H1 (cell line): ENCODE measurements around the gene PPFIA4. TPM values are rescaled to one million over a fixed set of nuclear protein-coding genes. Genes with fewer than 3 reads are reported as not detected.

Experiments
- CEBPB ChIP-seq: IDR thresholded peaks from 2 replicates; pipeline ENCODE4 v1.6.1; 2012; ENCODE audit warnings: low read depth, low read length
- CHD7 ChIP-seq: fragments of 300-600 bp; sonication (generic); IDR thresholded peaks from 2 replicates; pipeline ENCODE4 v1.7.1; 2012; ENCODE audit warnings: low read length, moderate library complexity, mild to moderate bottlenecking, inconsistent platforms; ENCODE audit not compliant: insufficient replicate concordance
- KDM1A ChIP-seq: fragments of 200-600, 300-600 bp; sonication (generic); IDR thresholded peaks from 2 replicates; pipeline ENCODE4 v1.7.1; 2016; ENCODE audit warnings: mild to moderate bottlenecking, low read length, borderline replicate concordance
- MAX ChIP-seq: IDR thresholded peaks from 2 replicates; pipeline ENCODE4 v1.6.1; 2012; ENCODE audit warnings: inconsistent platforms
- POLR2AphosphoS5 ChIP-seq: IDR thresholded peaks from 2 replicates; pipeline ENCODE4 v1.6.1; 2011; ENCODE audit warnings: low read depth, low read length
- SP1 ChIP-seq: IDR thresholded peaks from 2 replicates; pipeline ENCODE4 v1.6.1; 2011; ENCODE audit warnings: low read depth, low read length
- SRF ChIP-seq: IDR thresholded peaks from 2 replicates; pipeline ENCODE4 v1.6.1; 2011; ENCODE audit warnings: mild to moderate bottlenecking, low read depth, low read length, moderate library complexity
- USF2 ChIP-seq: IDR thresholded peaks from 2 replicates; pipeline ENCODE4 v1.6.1; 2011; ENCODE audit warnings: low read length, improper control_type of control experiment
- polyA plus RNA-seq, 7 experiments: library from polyadenylated mRNA; depleted of rRNA in 3 of 7; stranded (reverse) in 5 of 7; unstranded in 2 of 7; fragments of >200 nt in 5 of 7; fragments of 200-250 nt in 2 of 7; gene quantifications; 1 replicate in 5 of 7; 2 replicates in 1 of 7; 4 replicates in 1 of 7; pipeline versions ENCODE4 v1.2.1 to v1.2.3, GENCODE V29; 2011 to 2013; ENCODE audit warnings: missing spikeins in 2 of 7, mixed read lengths in 2 of 7
- total RNA-seq: library from RNA; stranded (reverse); fragmentation: NEBNext Ultra II Directional; extraction: Animal tissue kit (Norgen Biotek cat#: 25700); gene quantifications from 2 replicates; pipeline ENCODE4 v1.2.1, GENCODE V29; 2021

Gene PPFIA4
- total and polyA plus RNA-seq, 2 of the 8 experiments (the other 6 are each of a cell fraction or from before 2014, with no cell fraction given) = 9.0 to 9.9 TPM

DNA sequence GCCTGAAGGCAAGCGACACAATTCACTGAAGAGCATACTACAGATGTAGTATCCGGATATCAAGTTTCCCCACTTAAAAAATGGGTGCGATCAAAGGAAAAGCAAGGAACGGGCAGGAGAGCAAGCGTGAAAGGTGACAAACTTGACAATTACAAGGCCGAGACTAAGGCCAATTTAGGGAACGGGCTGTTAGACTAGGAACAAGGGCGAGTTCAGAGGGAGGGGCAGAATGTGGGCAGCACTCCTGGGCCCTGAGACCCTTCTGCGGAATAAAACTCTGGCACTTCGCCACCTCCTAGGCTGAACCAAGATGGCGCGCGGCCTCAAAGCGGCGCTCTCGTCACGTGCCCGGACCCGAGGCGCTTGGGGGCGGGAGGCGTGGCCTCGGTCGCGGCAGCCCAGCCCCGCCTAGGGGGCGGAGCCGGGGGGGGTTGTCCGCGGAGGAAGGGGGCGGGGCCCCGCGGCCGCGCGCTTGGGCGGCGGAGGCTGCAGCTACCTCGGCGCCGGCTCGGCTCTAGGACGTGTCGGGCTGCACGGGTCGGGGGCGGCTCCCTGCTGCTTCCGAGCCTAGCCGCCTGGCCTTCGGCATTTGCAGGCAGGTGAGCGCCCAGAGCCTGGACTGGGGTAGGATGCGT, at the start of gene PPFIA4 (continued):
- peak; percentile 99 for TF ChIP-seq MAX
- peak; percentile 79 for TF ChIP-seq SP1
- peak; percentile 68 for TF ChIP-seq POLR2AphosphoS5
- TF ChIP-seq KDM1A = 0 out of 2 replicates have a peak, but pooled peaks have one; percentile 29
- TF ChIP-seq SRF = no peak
- TF ChIP-seq CHD7 = no peak
- TF ChIP-seq CEBPB = no peak
- TF ChIP-seq USF2 = peak; percentile 92
